Keratinocyte (primary cell): ENCODE results near the gene SALL2. TPM values are rescaled to one million over a fixed set of nuclear protein-coding genes. Genes with fewer than 3 reads are reported as not detected.

Source experiments
- DNase-seq: peaks from one replicate; pipeline ENCODE4 v3.0.0-alpha.2; 2011; ENCODE audit warnings: low read depth, missing footprints, low spot score
- FAIRE-seq: peaks from 2 replicates; lab custom pipeline; 2011; peaks lifted over from hg19 to GRCh38; lab: Jason Lieb, UNC
- H2AFZ ChIP-seq: 2 replicates; pipeline ENCODE4 v1.6.0; 2012; ENCODE audit warnings: low read length, control low read depth, inconsistent platforms; ENCODE audit not compliant: control insufficient read depth
- H3K27ac ChIP-seq: 2 replicates; pipeline ENCODE4 v1.5.1; 2011; ENCODE audit warnings: low read length; ENCODE audit not compliant: control insufficient read depth, insufficient read depth
- H3K27me3 ChIP-seq: 3 replicates; pipeline ENCODE4 v1.6.0; 2011; ENCODE audit warnings: low read length; ENCODE audit not compliant: control insufficient read depth, insufficient read depth; ENCODE audit errors: extremely low read depth
- H3K36me3 ChIP-seq, 2 experiments: 2 replicates in 1 of 2; 3 replicates in 1 of 2; pipeline ENCODE4 v1.5.1; 2011; ENCODE audit warnings: low read length in 2 of 2, mild to moderate bottlenecking in 1 of 2; ENCODE audit not compliant: control insufficient read depth in 2 of 2, insufficient read depth in 2 of 2; ENCODE audit errors: extremely low read depth in 1 of 2
- H3K4me1 ChIP-seq: 3 replicates; pipeline ENCODE4 v1.5.1; 2011; ENCODE audit warnings: low read length; ENCODE audit not compliant: control insufficient read depth, insufficient read depth; ENCODE audit errors: extremely low read depth
- H3K4me2 ChIP-seq: 3 replicates; pipeline ENCODE4 v1.6.0; 2011; ENCODE audit warnings: low read depth, low read length; ENCODE audit not compliant: control insufficient read depth, insufficient read depth; ENCODE audit errors: extremely low read depth
- H3K4me3 ChIP-seq, 3 experiments: fragments of 200-600 bp in 1 of 3; sonication (generic) in 1 of 3; 2 replicates in 2 of 3; 3 replicates in 1 of 3; pipeline ENCODE4 v1.5.1; 2011 to 2016; ENCODE audit warnings: low read length in 3 of 3, mild to moderate bottlenecking in 3 of 3, control low read depth in 2 of 3, inconsistent platforms in 1 of 3, low read depth in 1 of 3, mixed read lengths in 1 of 3, mixed run types in 1 of 3, moderate library complexity in 1 of 3; ENCODE audit not compliant: control insufficient read depth in 2 of 3, insufficient read depth in 2 of 3; ENCODE audit errors: extremely low read depth in 1 of 3
- H3K79me2 ChIP-seq: 2 replicates; pipeline ENCODE4 v1.6.0; 2012; ENCODE audit warnings: low read length; ENCODE audit not compliant: control insufficient read depth, insufficient read depth
- H3K9ac ChIP-seq: 3 replicates; pipeline ENCODE4 v1.6.0; 2011; ENCODE audit warnings: low read length; ENCODE audit not compliant: control insufficient read depth, insufficient read depth; ENCODE audit errors: extremely low read depth
- H3K9me1 ChIP-seq: 3 replicates; pipeline ENCODE4 v1.6.0; 2011; ENCODE audit warnings: low read length; ENCODE audit not compliant: control insufficient read depth, insufficient read depth; ENCODE audit errors: extremely low read depth
- H3K9me3 ChIP-seq: 2 replicates; pipeline ENCODE4 v1.5.1; 2012; ENCODE audit warnings: low read depth, low read length; ENCODE audit not compliant: control insufficient read depth
- H4K20me1 ChIP-seq: 3 replicates; pipeline ENCODE4 v1.6.0; 2011; ENCODE audit warnings: low read length; ENCODE audit not compliant: control insufficient read depth, insufficient read depth; ENCODE audit errors: extremely low read depth
- EZH2 ChIP-seq: IDR thresholded peaks from one replicate; pipeline ENCODE4 v1.6.1; 2012; ENCODE audit warnings: inconsistent platforms, mild to moderate bottlenecking, low read length, moderate library complexity
- dilution Hi-C: fragments of 300-500 bp; cut with MboI; formaldehyde crosslinking; loops from one replicate; pipeline ENCODE4 v1.7.0; 2020; ENCODE audit warnings: low sequenced_read_pairs; ENCODE audit not compliant: extremely low pct_ligation_motif_present
- polyA plus RNA-seq, 5 experiments: library from polyadenylated mRNA; depleted of rRNA in 3 of 5; stranded (reverse) in 3 of 5; stranded (forward) in 1 of 5; unstranded in 1 of 5; fragments of >200 nt; gene quantifications; 1 replicate in 1 of 5; 2 replicates in 3 of 5; 3 replicates in 1 of 5; pipeline versions ENCODE4 v1.2.1 to v1.2.3, GENCODE V29; 2011 to 2012; ENCODE audit warnings: missing spikeins in 2 of 5, low read depth in 1 of 5, low replicate concordance in 1 of 5
- TF ChIP-seq, protein P1 (sequence below), 3 experiments: IDR thresholded peaks in 1 of 3; conservative IDR thresholded peaks in 1 of 3; optimal IDR thresholded peaks in 1 of 3; 2 replicates in 2 of 3; 3 replicates in 1 of 3; pipeline versions ENCODE3 to v1.5.1; 2011; ENCODE audit warnings: low read length in 3 of 3, mild to moderate bottlenecking in 3 of 3, moderate library complexity in 2 of 3, control low read depth in 1 of 3, inconsistent platforms in 1 of 3; ENCODE audit not compliant: insufficient read depth in 2 of 3; ENCODE audit errors: extremely low read depth in 1 of 3

Gene SALL2
- polyA plus RNA-seq, 1 donor (not counting 4 experiments of a cell fraction or from before 2014, with no cell fraction given): 0.64 TPM

DNA sequence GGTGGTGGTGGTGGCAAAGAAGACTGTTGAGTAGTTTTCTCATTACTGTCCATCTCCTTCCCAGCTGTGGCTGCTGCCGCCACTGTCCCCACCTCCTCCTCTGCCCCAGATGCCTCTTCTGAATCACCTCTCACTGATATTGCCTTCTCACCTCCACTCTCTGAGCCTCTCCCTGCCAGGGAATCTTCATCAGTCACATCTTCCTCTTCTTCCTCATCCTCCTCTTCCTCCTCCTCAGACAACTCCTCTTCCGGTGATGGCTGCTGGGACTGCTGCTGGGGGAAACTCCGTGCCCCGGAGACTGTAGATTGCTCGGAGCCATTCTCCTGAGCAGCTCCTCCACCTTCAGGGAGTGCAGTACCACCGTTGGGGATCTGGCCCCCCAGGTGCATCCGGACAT, 2.9 kb downstream of the SALL2 start:
- FAIRE-seq (no peak), DNase-seq (no peak)
- Histone ChIP-seq H2AFZ (no peak overlapping the region), H3K9me3 (no peaks in the 10 kb centered on the region), H3K27me3 (peaks cover 3% of the 10 kb centered on the region), H3K27ac (no peak overlapping the region), H3K79me2 (no peaks in the 10 kb centered on the region), H3K9me1 (no peaks in the 10 kb centered on the region), H3K36me3 (no peaks in the 10 kb centered on the region), H3K4me3 (no peak overlapping the region), H3K4me2 (no peak overlapping the region), H4K20me1 (no peaks in the 10 kb centered on the region), H3K4me1 (no peaks in the 10 kb centered on the region), H3K9ac (no peak overlapping the region)
- no peak for TF ChIP-seq EZH2
- TF ChIP-seq, protein P1, sequence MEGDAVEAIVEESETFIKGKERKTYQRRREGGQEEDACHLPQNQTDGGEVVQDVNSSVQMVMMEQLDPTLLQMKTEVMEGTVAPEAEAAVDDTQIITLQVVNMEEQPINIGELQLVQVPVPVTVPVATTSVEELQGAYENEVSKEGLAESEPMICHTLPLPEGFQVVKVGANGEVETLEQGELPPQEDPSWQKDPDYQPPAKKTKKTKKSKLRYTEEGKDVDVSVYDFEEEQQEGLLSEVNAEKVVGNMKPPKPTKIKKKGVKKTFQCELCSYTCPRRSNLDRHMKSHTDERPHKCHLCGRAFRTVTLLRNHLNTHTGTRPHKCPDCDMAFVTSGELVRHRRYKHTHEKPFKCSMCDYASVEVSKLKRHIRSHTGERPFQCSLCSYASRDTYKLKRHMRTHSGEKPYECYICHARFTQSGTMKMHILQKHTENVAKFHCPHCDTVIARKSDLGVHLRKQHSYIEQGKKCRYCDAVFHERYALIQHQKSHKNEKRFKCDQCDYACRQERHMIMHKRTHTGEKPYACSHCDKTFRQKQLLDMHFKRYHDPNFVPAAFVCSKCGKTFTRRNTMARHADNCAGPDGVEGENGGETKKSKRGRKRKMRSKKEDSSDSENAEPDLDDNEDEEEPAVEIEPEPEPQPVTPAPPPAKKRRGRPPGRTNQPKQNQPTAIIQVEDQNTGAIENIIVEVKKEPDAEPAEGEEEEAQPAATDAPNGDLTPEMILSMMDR (optimal IDR thresholded peaks at IDR 0.05 in 1 of 3, IDR thresholded peaks at IDR 0.05 in 1 of 3, conservative IDR thresholded peaks at IDR 0.05 in 1 of 3; ENCODE audit: extremely low read depth in 1 of 3, insufficient read depth in 2 of 3, low read length in 3 of 3): no peak
- dilution Hi-C loops: no loop called here

DNA sequence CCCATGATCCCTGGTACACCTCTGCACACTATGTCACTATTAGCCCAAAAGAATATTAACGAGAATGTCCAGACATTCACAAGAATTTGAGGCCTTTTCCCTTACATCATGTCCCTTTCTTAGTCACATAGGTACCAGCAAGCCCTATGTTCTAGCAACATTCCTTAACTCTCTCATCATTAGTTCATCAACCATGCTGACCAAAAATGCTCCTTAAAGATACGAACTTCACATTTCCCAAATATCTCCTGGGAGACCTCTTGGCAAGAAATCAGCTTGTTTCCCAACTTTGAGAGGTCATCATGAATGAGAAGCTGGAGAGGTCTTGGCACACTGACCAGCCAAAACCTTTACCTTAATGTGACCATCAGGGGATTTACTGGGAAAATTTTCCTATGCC, 4.6 kb downstream of the SALL2 start:
- H3K36me3 ChIP-seq: no peaks in the 10 kb centered on the region
- peaks cover 3% of the 10 kb centered on the region for H3K27me3 ChIP-seq
- H3K4me2 ChIP-seq: no peak overlapping the region
- H3K9ac ChIP-seq: no peak overlapping the region
- H4K20me1 ChIP-seq: no peaks in the 10 kb centered on the region
- FAIRE-seq (no peak), DNase-seq (no peak)
- no peaks in the 10 kb centered on the region for H3K4me1 ChIP-seq
- H3K9me1 ChIP-seq: no peaks in the 10 kb centered on the region
- TF ChIP-seq EZH2: no peak
- TF ChIP-seq, protein P1 (optimal IDR thresholded peaks at IDR 0.05 in 1 of 3, IDR thresholded peaks at IDR 0.05 in 1 of 3, conservative IDR thresholded peaks at IDR 0.05 in 1 of 3; ENCODE audit: extremely low read depth in 1 of 3, insufficient read depth in 2 of 3, low read length in 3 of 3): no peak
- H3K9me3 ChIP-seq: no peaks in the 10 kb centered on the region
- dilution Hi-C loops: no loop called here
- H2AFZ ChIP-seq: no peak overlapping the region
- no peak overlapping the region for H3K4me3 ChIP-seq
- no peaks in the 10 kb centered on the region for H3K79me2 ChIP-seq
- no peak overlapping the region for H3K27ac ChIP-seq
